ENCODE measurements around the gene YIPF3. TPM values are rescaled to one million over a fixed set of nuclear protein-coding genes. Genes with fewer than 3 reads are reported as not detected.
A peak's percentile ranks its signal among the peaks of the same experiment; 100 is the strongest.
"Not testable (repeated sequence)": the region's sequence is repeated elsewhere in the genome, so short reads cannot be mapped to it uniquely, and the experiment has no call there.

The YIPF3 gene
- total RNA-seq, 2 experiments from 2014 or later, result 50.9 to 56.3 TPM

DNA sequence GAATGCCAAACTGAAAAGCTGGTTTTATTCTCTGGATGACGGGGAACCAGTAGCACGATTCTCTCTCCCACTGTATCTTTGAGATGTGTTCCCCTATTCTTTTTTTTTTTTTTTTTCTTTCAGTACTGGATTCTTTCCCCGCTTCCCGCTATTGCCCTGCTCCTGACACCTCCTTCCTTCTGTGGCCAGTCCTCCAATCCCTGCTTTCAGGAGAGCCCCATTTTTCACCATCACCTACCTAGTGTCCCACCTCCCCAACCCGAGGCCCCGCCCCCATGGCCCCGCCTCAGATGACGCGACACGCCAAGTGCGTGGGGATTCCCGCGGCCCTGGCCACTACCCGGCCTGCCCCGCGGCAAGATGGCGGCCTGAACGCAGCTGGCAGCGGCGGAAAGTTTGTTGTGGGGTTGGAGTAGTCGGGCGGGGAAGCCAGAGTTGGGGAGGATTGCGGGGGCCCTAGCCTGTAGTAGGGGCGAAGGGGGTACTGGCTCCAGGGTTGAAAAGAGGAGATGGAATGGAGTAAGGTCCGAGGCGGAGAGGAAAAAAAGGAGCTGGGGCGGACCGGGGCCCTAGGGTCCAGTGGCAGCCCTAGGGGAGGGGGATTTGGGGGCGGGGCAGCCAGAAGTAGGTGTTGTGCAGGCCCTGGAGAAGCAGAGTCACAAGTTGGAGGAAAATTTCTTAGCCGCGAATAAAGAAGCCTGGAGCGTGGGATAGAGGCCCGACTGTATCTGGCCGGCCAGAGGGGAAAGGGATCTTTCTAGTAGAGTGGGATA is 39.3 kb downstream of the YIPF3 start, which contains the start of gene TJAP1:
Gene TJAP1, plus strand, starts transcription at position 336 of the 773 bp plus-strand sequence. CDS start 21,432 bp downstream, outside the sequence.
- CTCF ChIA-PET, result interaction anchor here (4.3 kb wide), 1 partner anchor 29 kb away, joined by 20 read pairs; no protein-coding TSS in a partner anchor
- H3K4me1 Mint-ChIP-seq, result peaks cover 45% of the 10 kb centered on the region

DNA sequence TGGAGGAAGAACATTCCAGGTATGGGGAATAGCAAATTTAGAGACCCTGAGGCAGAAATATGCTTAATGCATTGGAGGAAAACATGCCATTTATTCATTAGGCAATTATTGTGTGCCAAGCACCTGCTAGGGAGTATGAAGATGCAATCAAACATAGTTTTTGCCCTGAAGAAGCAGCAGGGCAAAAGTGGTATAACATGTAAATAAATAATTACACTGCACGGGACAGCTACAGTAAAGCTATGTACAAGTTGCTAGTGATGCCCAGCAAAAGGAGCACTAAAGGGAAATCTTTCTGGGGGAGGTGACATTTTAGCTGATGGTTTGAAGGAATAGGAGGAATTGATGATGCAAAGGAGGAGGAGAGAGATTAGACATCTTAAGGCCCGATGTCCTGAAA is 40.0 kb downstream of the YIPF3 start:
- Mint-ChIP-seq H3K27me3 (peaks cover 2% of the 10 kb centered on the region), H3K27ac (peak overlapping the region; percentile 89), H3K9me3 (ENCODE audit: low read depth) (no peaks in the 10 kb centered on the region), H3K4me3 (peak overlapping the region; percentile 90), H3K4me1 (peaks cover 39% of the 10 kb centered on the region), H3K36me3 (no peaks in the 10 kb centered on the region)
- DNase-seq (no peak), ATAC-seq (no peak)
- CTCF ChIA-PET, result interaction anchor here (0.5 to 4.3 kb wide), 2 partner anchors 30 to 88 kb away, joined by 3 to 20 read pairs; no protein-coding TSS in a partner anchor

More for the DNA sequence above, 39.3 kb downstream of the YIPF3 start, which contains the start of gene TJAP1:
- Mint-ChIP-seq H3K9me3 (ENCODE audit: low read depth) (no peaks in the 10 kb centered on the region), H3K27me3 (peaks cover 2% of the 10 kb centered on the region), H3K4me3 (peak within 1 kb of the TSS; percentile 90), H3K27ac (peak within 1 kb of the TSS; percentile 89), H3K36me3 (peaks cover 3% of the 10 kb centered on the region)
- ATAC-seq (peak; percentile 100), DNase-seq (peak; percentile 97)

DNA sequence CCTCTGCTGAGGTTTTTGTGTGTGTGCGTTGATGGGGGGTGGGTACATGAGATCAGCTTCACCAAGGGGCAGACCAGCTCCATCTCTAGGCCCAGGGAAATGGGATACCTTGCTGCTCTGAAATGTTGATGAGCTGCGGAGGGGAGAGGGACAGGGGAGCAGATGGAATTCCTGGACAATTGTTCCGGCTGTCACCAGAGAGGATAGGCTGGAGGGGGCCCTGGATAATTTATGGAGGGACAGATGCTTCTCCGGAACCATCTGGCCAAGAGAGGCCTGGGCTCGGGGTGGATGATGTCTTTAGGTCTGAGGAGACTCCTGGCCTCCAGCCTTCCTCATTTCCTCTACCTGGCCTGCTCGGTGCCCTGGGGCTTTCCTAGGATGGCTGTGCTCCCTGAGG is 41.2 kb downstream of the YIPF3 start:
- no peak for DNase-seq
- H3K27me3 Mint-ChIP-seq, result peaks cover 10% of the 10 kb centered on the region
- ATAC-seq, result no peak
- no peaks in the 10 kb centered on the region for H3K9me3 Mint-ChIP-seq (ENCODE audit: low read depth)
- no peak overlapping the region for H3K4me3 Mint-ChIP-seq
- H3K27ac Mint-ChIP-seq, result no peak overlapping the region
- CTCF ChIA-PET, result no interaction called here
- H3K4me1 Mint-ChIP-seq, result peaks cover 31% of the 10 kb centered on the region
- H3K36me3 Mint-ChIP-seq, result no peaks in the 10 kb centered on the region

DNA sequence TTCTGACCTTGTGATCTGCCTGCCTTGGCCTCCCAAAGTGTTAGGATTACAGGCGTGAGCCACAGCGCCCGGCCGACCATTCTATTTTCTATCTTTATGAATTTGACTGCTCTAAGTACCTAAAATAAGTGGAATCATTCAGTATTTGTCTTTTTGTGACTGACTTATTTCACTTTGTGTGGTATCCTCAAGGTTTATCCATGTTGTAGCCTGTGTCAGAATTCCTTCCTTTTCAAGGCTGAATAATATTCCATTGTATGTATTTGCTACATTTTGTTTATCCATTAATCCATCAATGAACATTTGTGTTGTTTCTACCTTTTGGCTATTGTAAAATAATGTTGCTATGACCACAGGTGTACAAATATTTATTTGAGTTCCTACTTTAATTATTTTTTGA is 44.2 kb downstream of the YIPF3 start:
- DNase-seq, result no peak
- ATAC-seq, result no peak
- Mint-ChIP-seq H3K27me3 (peaks cover 14% of the 10 kb centered on the region), H3K4me3 (no peak overlapping the region), H3K36me3 (no peaks in the 10 kb centered on the region), H3K9me3 (ENCODE audit: low read depth) (no peaks in the 10 kb centered on the region), H3K27ac (no peak overlapping the region), H3K4me1 (peaks cover 9% of the 10 kb centered on the region)
- CTCF ChIA-PET, result interaction anchor here (1.0 to 1.7 kb wide), 3 partner anchors 15 to 19 kb away, joined by 4 to 5 read pairs (median 4); no protein-coding TSS in a partner anchor

DNA sequence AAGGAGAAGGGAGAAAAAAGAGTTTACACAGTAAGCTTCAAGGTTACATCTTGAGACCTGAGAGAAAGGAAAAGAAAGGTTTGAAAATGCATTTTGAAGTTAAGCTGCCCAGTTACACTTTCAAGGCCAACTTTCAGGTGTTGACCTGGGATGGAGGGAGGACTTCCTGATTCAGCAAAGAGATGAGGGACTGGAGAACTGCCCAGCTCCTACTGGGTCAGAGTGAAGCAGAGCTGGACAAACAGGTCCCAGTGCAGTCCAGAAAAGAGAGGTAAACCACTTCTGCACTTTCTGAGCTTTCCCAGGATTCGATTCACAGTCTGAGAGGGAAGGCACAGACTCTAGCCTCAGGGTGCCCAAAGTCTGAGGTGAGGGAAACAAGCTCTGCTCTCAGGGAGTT is 45.3 kb downstream of the YIPF3 start:
- H3K9me3 Mint-ChIP-seq (ENCODE audit: low read depth), result no peaks in the 10 kb centered on the region
- no peaks in the 10 kb centered on the region for H3K36me3 Mint-ChIP-seq
- H3K27me3 Mint-ChIP-seq, result peaks cover 21% of the 10 kb centered on the region
- DNase-seq (no peak), ATAC-seq (no peak)
- no peak overlapping the region for H3K27ac Mint-ChIP-seq
- CTCF ChIA-PET, result interaction anchor here (0.7 to 1.7 kb wide), 3 partner anchors 14 to 23 kb away, joined by 3 to 5 read pairs (median 4); no protein-coding TSS in a partner anchor
- no peaks in the 10 kb centered on the region for H3K4me1 Mint-ChIP-seq
- H3K4me3 Mint-ChIP-seq, result no peak overlapping the region

DNA sequence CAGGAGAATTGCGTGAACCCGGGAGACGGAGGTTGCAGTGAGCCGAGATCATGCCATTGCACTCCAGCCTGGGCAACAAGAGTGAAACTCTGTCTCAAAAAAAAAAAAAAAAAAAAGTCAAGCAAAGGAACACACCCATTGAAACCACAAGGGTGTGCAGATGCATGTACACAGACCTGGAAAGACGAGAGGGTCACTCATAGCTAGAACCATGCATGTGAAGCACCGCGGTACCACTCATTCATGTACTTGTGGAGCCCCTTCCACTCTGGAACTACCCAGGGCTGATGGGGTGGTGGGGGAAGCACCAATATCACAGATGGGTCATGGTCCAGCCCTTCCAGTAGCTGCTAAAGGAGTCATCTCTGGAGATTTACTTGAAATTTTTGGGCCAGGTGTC is 46.8 kb downstream of the YIPF3 start:
- no peak for ATAC-seq
- CTCF ChIA-PET, result interaction anchor here (1.0 to 1.1 kb wide), 2 partner anchors 36 to 207 kb away, joined by 3 read pairs; no protein-coding TSS in a partner anchor
- no peaks in the 10 kb centered on the region for H3K9me3 Mint-ChIP-seq (ENCODE audit: low read depth)
- H3K4me1 Mint-ChIP-seq, result no peaks in the 10 kb centered on the region
- H3K27ac Mint-ChIP-seq, result no peak overlapping the region
- H3K4me3 Mint-ChIP-seq, result no peak overlapping the region
- H3K27me3 Mint-ChIP-seq, result peaks cover 21% of the 10 kb centered on the region
- DNase-seq, result no peak
- no peaks in the 10 kb centered on the region for H3K36me3 Mint-ChIP-seq

DNA sequence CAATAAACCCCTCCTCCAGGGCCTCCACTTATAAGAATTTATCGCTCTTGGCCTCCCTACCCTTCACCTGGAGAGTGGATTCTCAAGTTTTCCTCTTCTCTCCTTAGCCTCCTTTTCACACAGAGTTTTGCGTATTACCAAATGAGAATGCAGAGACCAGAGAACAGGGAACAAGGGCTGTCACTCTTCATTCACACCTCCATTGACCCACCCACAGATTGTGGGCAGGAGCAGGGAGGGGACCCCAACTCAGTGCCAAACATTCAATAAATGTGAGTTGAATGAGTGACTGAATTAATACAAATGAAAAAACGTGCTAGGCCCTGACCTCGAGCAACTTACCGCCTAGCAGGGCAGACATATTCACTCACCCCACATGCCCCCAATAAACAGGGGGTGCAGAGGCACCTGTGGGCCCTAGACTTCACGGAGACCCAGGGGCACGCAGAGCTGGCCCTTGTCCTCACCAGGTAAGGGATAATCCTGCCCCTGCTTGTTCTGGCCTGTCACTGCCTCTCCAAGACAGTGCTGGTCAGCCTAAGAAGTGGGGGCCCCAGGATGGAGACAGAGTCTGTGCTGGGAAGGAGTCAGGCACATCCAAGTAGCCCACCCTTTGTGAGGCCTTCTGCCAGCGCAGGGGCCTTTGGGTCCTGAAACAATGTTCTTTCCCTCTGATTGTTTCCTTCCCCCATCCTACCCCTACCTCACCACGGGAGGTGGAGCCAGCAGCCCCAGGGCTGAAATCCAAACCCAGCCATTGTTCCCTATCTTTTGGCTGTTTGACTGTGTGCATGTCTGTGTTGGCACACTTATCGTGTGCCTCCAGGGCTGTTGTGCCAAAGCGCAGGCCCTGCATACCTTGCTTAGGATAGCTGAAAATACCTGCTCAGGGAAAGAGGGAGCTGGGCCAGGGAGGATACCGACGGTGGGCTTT is 47.7 kb downstream of the YIPF3 start:
- ATAC-seq, result no peak
- no peaks in the 10 kb centered on the region for H3K4me1 Mint-ChIP-seq
- CTCF ChIA-PET, result interaction anchor here (1.0 kb wide), 1 partner anchor 38 kb away, joined by 3 read pairs; no protein-coding TSS in a partner anchor

DNA sequence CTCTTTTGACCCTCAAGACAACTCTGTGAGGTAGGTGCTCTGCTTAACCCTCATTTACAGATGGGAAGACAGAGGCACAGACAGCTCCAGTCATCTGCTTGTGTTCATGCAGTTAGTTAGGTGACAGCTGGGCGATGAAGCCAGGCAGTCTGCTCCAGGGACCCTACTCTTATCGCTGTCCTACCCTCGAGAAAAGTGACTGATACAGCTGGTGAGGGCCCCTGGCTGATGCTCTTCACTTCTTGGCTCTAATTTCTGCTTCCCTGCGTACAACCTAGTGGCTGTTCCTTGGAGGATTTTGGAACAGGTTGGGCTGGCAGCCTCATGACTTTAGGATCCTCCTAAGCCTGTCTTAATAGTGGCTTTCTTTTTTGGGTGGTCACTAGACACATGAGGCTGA is 48.5 kb downstream of the YIPF3 start:
- DNase-seq (no peak), ATAC-seq (no peak)
- CTCF ChIA-PET, result interaction anchor here (1.0 kb wide), 2 partner anchors 39 to 160 kb away, joined by 3 read pairs; partner anchors contain the start of gene CRIP3
- Mint-ChIP-seq H3K27me3 (peaks cover 30% of the 10 kb centered on the region), H3K36me3 (no peaks in the 10 kb centered on the region), H3K4me1 (no peaks in the 10 kb centered on the region), H3K27ac (no peak overlapping the region), H3K4me3 (no peak overlapping the region), H3K9me3 (ENCODE audit: low read depth) (no peaks in the 10 kb centered on the region)

More for the DNA sequence above, 47.7 kb downstream of the YIPF3 start:
- no peaks in the 10 kb centered on the region for H3K9me3 Mint-ChIP-seq (ENCODE audit: low read depth)
- H3K27ac Mint-ChIP-seq, result no peak overlapping the region
- H3K36me3 Mint-ChIP-seq, result no peaks in the 10 kb centered on the region
- H3K27me3 Mint-ChIP-seq, result peaks cover 24% of the 10 kb centered on the region
- H3K4me3 Mint-ChIP-seq, result no peak overlapping the region
- DNase-seq, result no peak

DNA sequence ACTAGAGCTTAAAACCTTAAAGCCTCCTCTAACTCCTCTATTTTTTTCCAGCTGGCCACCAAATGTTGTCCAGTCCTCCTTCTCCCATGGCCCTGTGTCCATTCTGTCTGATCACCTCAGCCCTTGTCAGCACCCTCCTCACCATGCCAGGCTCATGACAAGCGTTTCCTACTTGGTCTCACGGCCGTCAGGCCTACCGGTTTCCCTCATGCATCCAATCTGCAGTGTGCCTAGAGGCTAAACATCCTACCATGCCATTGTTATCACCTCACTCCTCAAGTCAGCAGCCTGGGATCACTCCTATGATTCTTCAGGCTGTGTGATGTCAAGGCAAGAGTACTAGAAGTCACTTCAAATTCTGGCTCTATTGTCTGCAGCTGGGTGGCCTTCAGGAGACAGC is 49.0 kb downstream of the YIPF3 start:
- Mint-ChIP-seq H3K4me3 (no peak overlapping the region), H3K4me1 (no peaks in the 10 kb centered on the region), H3K36me3 (no peaks in the 10 kb centered on the region), H3K9me3 (ENCODE audit: low read depth) (no peaks in the 10 kb centered on the region), H3K27ac (no peak overlapping the region), H3K27me3 (peaks cover 33% of the 10 kb centered on the region)
- CTCF ChIA-PET, result interaction anchor here (1.0 kb wide), 2 partner anchors 40 to 159 kb away, joined by 3 read pairs; partner anchors contain the start of gene CRIP3
- ATAC-seq (no peak), DNase-seq (no peak)

DNA sequence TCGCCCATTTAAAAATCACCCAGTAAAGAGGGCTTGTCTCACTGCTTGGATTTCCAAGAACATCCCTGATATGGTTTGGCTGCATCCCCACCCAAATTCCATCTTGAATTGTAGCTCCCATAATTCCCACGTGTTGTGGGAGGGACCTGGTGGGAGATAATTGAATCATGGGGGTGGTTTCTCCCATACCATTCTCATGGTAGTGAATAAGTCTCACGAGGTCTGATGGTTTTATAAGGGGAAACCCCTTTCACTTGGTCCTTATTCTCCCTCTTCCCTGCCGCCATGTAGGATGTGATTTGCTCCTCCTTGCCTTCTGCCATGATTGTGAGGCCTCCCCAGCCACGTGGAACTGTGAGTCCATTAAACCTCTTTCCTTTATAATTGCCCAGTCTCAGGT is 49.5 kb downstream of the YIPF3 start:
- H3K27me3 Mint-ChIP-seq, result peaks cover 36% of the 10 kb centered on the region
- not testable (repeated sequence) for ATAC-seq; H3K36me3 Mint-ChIP-seq; DNase-seq; H3K9me3 Mint-ChIP-seq (ENCODE audit: low read depth); H3K4me1 Mint-ChIP-seq; H3K4me3 Mint-ChIP-seq
- peak overlapping the region; percentile 13 for H3K27ac Mint-ChIP-seq
- CTCF ChIA-PET, result interaction anchor here (1.0 kb wide), 1 partner anchor 159 kb away, joined by 3 read pairs; the partner anchor contains the start of gene CRIP3

DNA sequence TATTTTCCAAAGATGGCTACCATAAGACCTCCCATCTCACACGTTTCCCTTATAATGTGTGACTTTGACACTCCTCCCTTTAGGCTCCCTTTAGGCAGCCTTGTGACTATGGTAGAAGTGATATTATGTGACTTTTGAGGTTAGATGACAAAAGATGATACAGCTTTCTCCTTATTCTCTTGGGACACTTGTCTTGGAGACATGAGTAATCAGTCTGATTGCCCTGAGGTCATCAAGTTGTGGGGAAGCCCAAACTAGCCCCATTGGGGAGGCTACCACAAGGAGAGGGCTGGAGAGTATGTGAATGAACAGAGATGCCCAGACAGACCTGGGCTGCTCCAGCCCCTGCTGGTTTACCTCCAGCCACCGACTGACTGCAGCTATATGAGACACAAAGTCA is 50.8 kb downstream of the YIPF3 start:
- CTCF ChIA-PET, result no interaction called here
- H3K36me3 Mint-ChIP-seq, result no peaks in the 10 kb centered on the region
- no peak overlapping the region for H3K27ac Mint-ChIP-seq
- no peaks in the 10 kb centered on the region for H3K9me3 Mint-ChIP-seq (ENCODE audit: low read depth)
- ATAC-seq (no peak), DNase-seq (no peak)
- peaks cover 39% of the 10 kb centered on the region for H3K27me3 Mint-ChIP-seq
- no peaks in the 10 kb centered on the region for H3K4me1 Mint-ChIP-seq
- H3K4me3 Mint-ChIP-seq, result no peak overlapping the region

DNA sequence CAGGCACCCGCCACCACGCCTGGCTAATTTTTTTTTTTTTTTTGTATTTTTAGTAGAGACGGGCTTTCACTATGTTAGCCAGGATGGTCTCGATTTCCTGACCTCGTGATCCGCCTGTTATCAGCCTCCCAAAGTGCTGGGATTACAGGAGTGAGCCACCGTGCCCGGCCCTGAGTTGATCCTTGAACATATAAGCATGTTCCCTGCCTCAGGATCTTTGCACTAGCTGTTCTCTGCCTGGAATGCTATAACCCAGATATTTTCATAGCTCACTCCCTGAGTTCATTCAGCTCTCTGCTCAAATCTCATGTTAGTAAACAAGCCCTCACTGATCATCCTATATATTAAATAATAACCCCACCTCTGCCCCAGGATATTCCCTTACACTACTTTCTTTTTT is 52.4 kb downstream of the YIPF3 start:
- H3K4me1 Mint-ChIP-seq, result no peaks in the 10 kb centered on the region
- no peaks in the 10 kb centered on the region for H3K36me3 Mint-ChIP-seq
- DNase-seq (no peak), ATAC-seq (no peak)
- H3K4me3 Mint-ChIP-seq, result no peak overlapping the region
- H3K27ac Mint-ChIP-seq, result no peak overlapping the region
- CTCF ChIA-PET, result interaction anchor here (0.7 to 1.6 kb wide), 3 partner anchors 41 to 977 kb away, joined by 3 to 5 read pairs (median 3); no protein-coding TSS in a partner anchor
- no peaks in the 10 kb centered on the region for H3K9me3 Mint-ChIP-seq (ENCODE audit: low read depth)
- H3K27me3 Mint-ChIP-seq, result peaks cover 45% of the 10 kb centered on the region

DNA sequence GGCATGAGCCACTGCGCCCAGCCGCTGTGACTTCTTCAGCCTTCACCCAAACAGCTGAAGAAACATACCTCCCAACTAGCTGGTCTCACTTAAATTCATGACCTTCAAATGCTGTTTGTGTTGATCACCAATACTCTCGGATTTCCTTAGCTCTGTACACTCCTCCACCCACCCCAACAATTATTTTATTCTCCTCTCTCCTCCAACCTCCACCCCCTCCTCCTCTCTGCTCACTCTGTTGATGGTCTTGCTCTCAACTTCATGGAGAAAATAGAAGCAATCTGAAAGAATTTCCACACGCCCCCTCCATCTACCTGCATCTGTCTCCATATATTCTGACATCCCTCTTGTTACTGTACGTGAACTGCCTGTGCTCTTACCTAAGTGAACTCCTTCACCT is 54.8 kb downstream of the YIPF3 start:
- Mint-ChIP-seq H3K36me3 (no peaks in the 10 kb centered on the region), H3K27ac (no peak overlapping the region), H3K4me1 (no peaks in the 10 kb centered on the region), H3K4me3 (no peak overlapping the region), H3K9me3 (ENCODE audit: low read depth) (no peaks in the 10 kb centered on the region), H3K27me3 (peaks cover 38% of the 10 kb centered on the region)
- DNase-seq, result no peak
- CTCF ChIA-PET, result interaction anchor here (1.0 to 1.7 kb wide), 2 partner anchors 44 to 319 kb away, joined by 3 to 4 read pairs; no protein-coding TSS in a partner anchor
- ATAC-seq, result no peak
